ENCODE measurements around the gene MERTK.

- TF ChIP-seq EZH2 (optimal IDR thresholded peaks at IDR 0.05; ENCODE audit: low read depth, low read length) (no peak), CTCF (IDR thresholded peaks at IDR 0.05; ENCODE audit: low read length) (no peak)
These were observed 2.4 kb upstream of the MERTK start for GRCh38 chr2:111896024-111896423.

All from MM.1S (cell line).